ENCODE results near the gene SLC16A3.

DNA sequence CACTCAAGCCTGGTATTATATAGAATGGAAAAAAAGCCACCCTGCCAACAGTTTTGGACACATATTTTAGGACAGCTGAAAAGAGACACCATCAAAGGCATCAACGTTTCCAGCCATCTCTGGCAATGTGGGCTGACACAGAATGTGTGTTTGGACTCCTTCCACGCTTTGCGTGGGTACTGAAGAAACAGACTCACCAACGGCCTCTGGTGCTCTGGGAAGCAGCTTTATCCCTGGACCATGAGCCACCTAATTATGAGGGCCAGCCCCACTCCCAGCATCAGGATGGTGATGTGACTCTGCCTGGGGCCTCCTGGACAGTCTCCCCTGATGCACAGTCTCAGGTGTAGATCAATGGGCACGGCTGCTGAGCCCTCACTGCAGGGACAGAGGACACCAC is 44.1 kb upstream of the SLC16A3 start:
- TF ChIP-seq, protein P1, sequence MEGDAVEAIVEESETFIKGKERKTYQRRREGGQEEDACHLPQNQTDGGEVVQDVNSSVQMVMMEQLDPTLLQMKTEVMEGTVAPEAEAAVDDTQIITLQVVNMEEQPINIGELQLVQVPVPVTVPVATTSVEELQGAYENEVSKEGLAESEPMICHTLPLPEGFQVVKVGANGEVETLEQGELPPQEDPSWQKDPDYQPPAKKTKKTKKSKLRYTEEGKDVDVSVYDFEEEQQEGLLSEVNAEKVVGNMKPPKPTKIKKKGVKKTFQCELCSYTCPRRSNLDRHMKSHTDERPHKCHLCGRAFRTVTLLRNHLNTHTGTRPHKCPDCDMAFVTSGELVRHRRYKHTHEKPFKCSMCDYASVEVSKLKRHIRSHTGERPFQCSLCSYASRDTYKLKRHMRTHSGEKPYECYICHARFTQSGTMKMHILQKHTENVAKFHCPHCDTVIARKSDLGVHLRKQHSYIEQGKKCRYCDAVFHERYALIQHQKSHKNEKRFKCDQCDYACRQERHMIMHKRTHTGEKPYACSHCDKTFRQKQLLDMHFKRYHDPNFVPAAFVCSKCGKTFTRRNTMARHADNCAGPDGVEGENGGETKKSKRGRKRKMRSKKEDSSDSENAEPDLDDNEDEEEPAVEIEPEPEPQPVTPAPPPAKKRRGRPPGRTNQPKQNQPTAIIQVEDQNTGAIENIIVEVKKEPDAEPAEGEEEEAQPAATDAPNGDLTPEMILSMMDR (tag by site-specific recombination; IDR thresholded peaks at IDR 0.05), result no peak
- no peak for TF ChIP-seq ZNF514 (tag by site-specific recombination; IDR thresholded peaks at IDR 0.05)
- TF ChIP-seq, protein P2, sequence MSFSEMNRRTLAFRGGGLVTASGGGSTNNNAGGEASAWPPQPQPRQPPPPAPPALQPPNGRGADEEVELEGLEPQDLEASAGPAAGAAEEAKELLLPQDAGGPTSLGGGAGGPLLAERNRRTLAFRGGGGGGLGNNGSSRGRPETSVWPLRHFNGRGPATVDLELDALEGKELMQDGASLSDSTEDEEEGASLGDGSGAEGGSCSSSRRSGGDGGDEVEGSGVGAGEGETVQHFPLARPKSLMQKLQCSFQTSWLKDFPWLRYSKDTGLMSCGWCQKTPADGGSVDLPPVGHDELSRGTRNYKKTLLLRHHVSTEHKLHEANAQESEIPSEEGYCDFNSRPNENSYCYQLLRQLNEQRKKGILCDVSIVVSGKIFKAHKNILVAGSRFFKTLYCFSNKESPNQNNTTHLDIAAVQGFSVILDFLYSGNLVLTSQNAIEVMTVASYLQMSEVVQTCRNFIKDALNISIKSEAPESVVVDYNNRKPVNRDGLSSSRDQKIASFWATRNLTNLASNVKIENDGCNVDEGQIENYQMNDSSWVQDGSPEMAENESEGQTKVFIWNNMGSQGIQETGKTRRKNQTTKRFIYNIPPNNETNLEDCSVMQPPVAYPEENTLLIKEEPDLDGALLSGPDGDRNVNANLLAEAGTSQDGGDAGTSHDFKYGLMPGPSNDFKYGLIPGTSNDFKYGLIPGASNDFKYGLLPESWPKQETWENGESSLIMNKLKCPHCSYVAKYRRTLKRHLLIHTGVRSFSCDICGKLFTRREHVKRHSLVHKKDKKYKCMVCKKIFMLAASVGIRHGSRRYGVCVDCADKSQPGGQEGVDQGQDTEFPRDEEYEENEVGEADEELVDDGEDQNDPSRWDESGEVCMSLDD (tag by site-specific recombination; IDR thresholded peaks at IDR 0.05), result no peak
- TF ChIP-seq SP2 (tag by site-specific recombination; IDR thresholded peaks at IDR 0.05), result no peak
- TF ChIP-seq ZNF558 (tag by site-specific recombination; IDR thresholded peaks at IDR 0.05), result no peak
- no peak for TF ChIP-seq KLF9 (tag by site-specific recombination; IDR thresholded peaks at IDR 0.05; ENCODE audit: low read depth)

Data from HEK293 (cell line).